D341Med (cell line): ENCODE results near the gene SLIT1.

Experiments used
- DNase-seq: peaks from one replicate; pipeline ENCODE4 v3.0.0; 2012; ENCODE audit warnings: low spot score

The SLIT1 gene

GRCh38 chr10:97138846-97139245 is 46.9 kb downstream of the SLIT1 start:
- DNase-seq: no peak

GRCh38 chr10:97138174-97138573 is 47.6 kb downstream of the SLIT1 start:
- DNase-seq: no peak

- DNase-seq: no peak
Measured at GRCh38 chr10:97136756-97137155, 49.0 kb downstream of the SLIT1 start.

- no peak for DNase-seq
Measured at GRCh38 chr10:97135464-97135863, 50.3 kb downstream of the SLIT1 start.

GRCh38 chr10:97134983-97135382 is 50.8 kb downstream of the SLIT1 start:
- DNase-seq: no peak

- no peak for DNase-seq
Measured at GRCh38 chr10:97134110-97134509, 51.6 kb downstream of the SLIT1 start.

- DNase-seq: no peak
Measured at GRCh38 chr10:97132273-97132672, 53.5 kb downstream of the SLIT1 start.

GRCh38 chr10:97131666-97132065 is 54.1 kb downstream of the SLIT1 start:
- DNase-seq: no peak

GRCh38 chr10:97131181-97131628 is 54.6 kb downstream of the SLIT1 start:
- DNase-seq: no peak

GRCh38 chr10:97129666-97130065 is 56.1 kb downstream of the SLIT1 start:
- DNase-seq: no peak

- no peak for DNase-seq
Measured at GRCh38 chr10:97128516-97129154, 57.1 kb downstream of the SLIT1 start.

GRCh38 chr10:97128039-97128492 is 57.7 kb downstream of the SLIT1 start:
- DNase-seq: no peak

- DNase-seq: no peak
Measured at GRCh38 chr10:97127509-97127908, 58.2 kb downstream of the SLIT1 start.

GRCh38 chr10:97124211-97124610 is 61.5 kb downstream of the SLIT1 start:
- no peak for DNase-seq

GRCh38 chr10:97123765-97124164 is 62.0 kb downstream of the SLIT1 start:
- no peak for DNase-seq

- no peak for DNase-seq
Measured at GRCh38 chr10:97121041-97121440, 64.7 kb downstream of the SLIT1 start.

- DNase-seq: no peak
Measured at GRCh38 chr10:97120370-97120769, 65.4 kb downstream of the SLIT1 start.

GRCh38 chr10:97119058-97119745 is 66.6 kb downstream of the SLIT1 start:
- no peak for DNase-seq

GRCh38 chr10:97117372-97117771 is 68.4 kb downstream of the SLIT1 start:
- no peak for DNase-seq

- DNase-seq: no peak
Measured at GRCh38 chr10:97116462-97117162, 69.1 kb downstream of the SLIT1 start.

- DNase-seq: no peak
Measured at GRCh38 chr10:97115846-97116245, 69.9 kb downstream of the SLIT1 start.

- DNase-seq: no peak
Measured at GRCh38 chr10:97111615-97112014, 74.1 kb downstream of the SLIT1 start.

- DNase-seq: no peak
Measured at GRCh38 chr10:97109547-97109946, 76.2 kb downstream of the SLIT1 start.
